IPS-18a (cell line): ENCODE data around the gene AGAP1.

Experiments used
- H3K27ac ChIP-seq: one replicate; pipeline ENCODE4 v1.5.1; 2013; ENCODE audit warnings: low read length
- H3K27me3 ChIP-seq: one replicate; pipeline ENCODE4 v1.6.1; 2013; ENCODE audit warnings: mild to moderate bottlenecking, low read length; ENCODE audit not compliant: control insufficient read depth, insufficient read depth
- H3K36me3 ChIP-seq: one replicate; pipeline ENCODE4 v1.6.1; 2013; ENCODE audit warnings: low read depth, low read length; ENCODE audit not compliant: control insufficient read depth
- H3K4me1 ChIP-seq: one replicate; pipeline ENCODE4 v1.6.1; 2013; ENCODE audit warnings: low read depth, low read length; ENCODE audit not compliant: control insufficient read depth
- H3K4me3 ChIP-seq: one replicate; pipeline ENCODE4 v1.5.1; 2013; ENCODE audit warnings: low read length
- H3K9ac ChIP-seq: one replicate; pipeline ENCODE4 v1.6.1; 2013; ENCODE audit warnings: mild to moderate bottlenecking, low read length, moderate library complexity
- H3K9me3 ChIP-seq: one replicate; pipeline ENCODE4 v1.6.1; 2013; ENCODE audit warnings: low read depth, low read length; ENCODE audit not compliant: control insufficient read depth

The AGAP1 gene

GRCh38 chr2:235951493-235951892 is 457.6 kb downstream of the AGAP1 start:
- Histone ChIP-seq H3K9me3 (no peaks in the 10 kb centered on the region), H3K27me3 (no peaks in the 10 kb centered on the region), H3K9ac (no peak overlapping the region), H3K36me3 (no peaks in the 10 kb centered on the region), H3K4me3 (no peak overlapping the region), H3K27ac (no peak overlapping the region), H3K4me1 (peaks cover 23% of the 10 kb centered on the region)

DNA sequence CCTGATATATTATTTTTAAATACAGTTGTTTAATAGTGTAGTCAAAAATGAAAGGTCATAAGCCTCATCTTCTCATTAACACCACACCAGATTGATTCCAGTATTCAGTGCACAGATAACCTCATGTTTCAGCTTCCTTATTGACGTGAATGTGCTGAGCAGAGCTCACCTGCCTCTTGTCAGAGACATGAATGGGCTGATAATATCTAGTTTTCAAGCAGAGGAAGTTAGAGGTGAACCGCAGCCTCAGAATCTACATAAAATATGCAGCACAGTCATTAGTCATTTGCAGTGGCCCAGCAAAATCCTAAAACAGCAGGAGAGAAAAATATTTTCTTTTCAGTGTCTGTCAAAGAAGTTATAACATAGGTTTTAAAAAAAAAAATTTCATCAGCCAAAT is 458.1 kb downstream of the AGAP1 start:
- no peak overlapping the region for H3K27ac ChIP-seq
- no peaks in the 10 kb centered on the region for H3K9me3 ChIP-seq
- H3K4me1 ChIP-seq, result peaks cover 23% of the 10 kb centered on the region
- H3K27me3 ChIP-seq, result no peaks in the 10 kb centered on the region
- no peak overlapping the region for H3K4me3 ChIP-seq
- no peaks in the 10 kb centered on the region for H3K36me3 ChIP-seq
- no peak overlapping the region for H3K9ac ChIP-seq

GRCh38 chr2:235952714-235953113 is 458.9 kb downstream of the AGAP1 start:
- no peak overlapping the region for H3K27ac ChIP-seq
- H3K4me1 ChIP-seq, result peaks cover 23% of the 10 kb centered on the region
- H3K9ac ChIP-seq, result no peak overlapping the region
- no peaks in the 10 kb centered on the region for H3K36me3 ChIP-seq
- no peak overlapping the region for H3K4me3 ChIP-seq
- no peaks in the 10 kb centered on the region for H3K27me3 ChIP-seq
- no peaks in the 10 kb centered on the region for H3K9me3 ChIP-seq

DNA sequence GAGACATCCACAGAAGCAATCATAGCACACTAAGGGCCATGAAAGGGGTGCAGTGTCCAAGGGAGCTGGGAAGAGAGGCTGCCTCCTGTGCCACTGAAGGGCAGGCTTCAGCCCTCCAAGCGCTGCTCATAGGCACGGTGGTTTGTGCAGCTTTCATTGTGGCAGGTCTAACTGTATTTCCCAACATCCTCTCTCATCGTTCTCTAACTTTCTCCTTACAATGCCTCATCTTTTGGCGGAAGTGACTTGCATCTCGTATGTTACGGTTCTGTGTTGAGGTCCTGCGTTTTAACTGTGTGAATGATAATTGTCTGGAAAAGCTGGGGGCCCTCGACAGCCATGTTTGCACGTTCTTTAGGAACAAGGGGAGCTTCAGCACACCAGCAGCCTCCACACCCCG is 460.4 kb downstream of the AGAP1 start:
- Histone ChIP-seq H3K27me3 (no peaks in the 10 kb centered on the region), H3K36me3 (no peaks in the 10 kb centered on the region), H3K27ac (no peak overlapping the region), H3K4me3 (no peak overlapping the region), H3K9me3 (no peaks in the 10 kb centered on the region), H3K9ac (no peak overlapping the region), H3K4me1 (peaks cover 23% of the 10 kb centered on the region)

- H3K36me3 ChIP-seq, result no peaks in the 10 kb centered on the region
- no peaks in the 10 kb centered on the region for H3K27me3 ChIP-seq
- no peak overlapping the region for H3K27ac ChIP-seq
- no peak overlapping the region for H3K9ac ChIP-seq
- H3K4me1 ChIP-seq, result peaks cover 19% of the 10 kb centered on the region
- H3K9me3 ChIP-seq, result no peaks in the 10 kb centered on the region
- no peak overlapping the region for H3K4me3 ChIP-seq
Observed at GRCh38 chr2:235954888-235955480, 461.1 kb downstream of the AGAP1 start.

DNA sequence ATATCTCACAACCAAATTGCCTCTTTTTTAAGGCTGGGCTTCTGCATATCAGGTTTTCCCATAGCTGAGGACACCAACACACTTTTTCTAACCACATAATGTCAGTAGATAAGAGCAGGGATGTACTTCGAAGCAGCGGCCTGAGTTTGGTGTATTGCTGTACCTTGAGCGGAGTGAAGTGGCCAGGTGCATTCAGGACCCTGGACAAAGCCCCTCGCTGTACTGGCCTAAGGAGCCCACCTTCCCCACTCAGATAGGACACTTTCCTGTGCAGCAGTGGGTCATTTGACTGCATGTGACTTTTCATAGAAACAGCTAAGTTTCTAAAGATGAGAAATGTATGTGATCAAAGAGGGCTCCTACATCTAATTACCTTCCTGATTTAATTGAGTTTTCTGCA is 461.8 kb downstream of the AGAP1 start:
- no peaks in the 10 kb centered on the region for H3K27me3 ChIP-seq
- no peaks in the 10 kb centered on the region for H3K36me3 ChIP-seq
- H3K4me1 ChIP-seq, result peaks cover 12% of the 10 kb centered on the region
- no peak overlapping the region for H3K4me3 ChIP-seq
- no peak overlapping the region for H3K27ac ChIP-seq
- H3K9me3 ChIP-seq, result no peaks in the 10 kb centered on the region
- H3K9ac ChIP-seq, result no peak overlapping the region

GRCh38 chr2:235956281-235956970 is 462.6 kb downstream of the AGAP1 start:
- no peak overlapping the region for H3K4me3 ChIP-seq
- H3K36me3 ChIP-seq, result no peaks in the 10 kb centered on the region
- H3K9ac ChIP-seq, result no peak overlapping the region
- H3K4me1 ChIP-seq, result peaks cover 7% of the 10 kb centered on the region
- H3K27ac ChIP-seq, result no peak overlapping the region
- no peaks in the 10 kb centered on the region for H3K27me3 ChIP-seq
- H3K9me3 ChIP-seq, result no peaks in the 10 kb centered on the region

DNA sequence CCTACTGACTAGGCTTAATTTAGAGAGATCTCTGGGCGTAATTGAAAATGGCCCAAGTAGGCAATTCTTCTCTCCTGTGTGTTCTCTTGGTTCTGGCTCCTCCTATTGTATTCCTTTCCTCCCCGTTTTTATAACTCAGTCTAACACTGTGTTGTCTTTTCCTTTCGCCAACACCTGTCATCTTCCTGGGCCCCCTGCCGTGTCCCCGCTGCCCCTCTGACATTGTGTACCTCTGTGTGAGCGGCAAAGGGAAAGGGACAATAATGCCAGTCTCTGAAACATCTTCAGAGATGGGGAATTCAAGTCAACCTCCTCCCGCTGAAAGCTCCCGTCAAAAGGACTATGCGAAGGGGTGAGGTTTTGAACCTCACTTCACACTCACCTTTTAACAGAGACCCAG is 463.4 kb downstream of the AGAP1 start:
- no peaks in the 10 kb centered on the region for H3K9me3 ChIP-seq
- H3K4me1 ChIP-seq, result no peaks in the 10 kb centered on the region
- no peak overlapping the region for H3K27ac ChIP-seq
- H3K27me3 ChIP-seq, result no peaks in the 10 kb centered on the region
- no peaks in the 10 kb centered on the region for H3K36me3 ChIP-seq
- H3K4me3 ChIP-seq, result no peak overlapping the region
- no peak overlapping the region for H3K9ac ChIP-seq

DNA sequence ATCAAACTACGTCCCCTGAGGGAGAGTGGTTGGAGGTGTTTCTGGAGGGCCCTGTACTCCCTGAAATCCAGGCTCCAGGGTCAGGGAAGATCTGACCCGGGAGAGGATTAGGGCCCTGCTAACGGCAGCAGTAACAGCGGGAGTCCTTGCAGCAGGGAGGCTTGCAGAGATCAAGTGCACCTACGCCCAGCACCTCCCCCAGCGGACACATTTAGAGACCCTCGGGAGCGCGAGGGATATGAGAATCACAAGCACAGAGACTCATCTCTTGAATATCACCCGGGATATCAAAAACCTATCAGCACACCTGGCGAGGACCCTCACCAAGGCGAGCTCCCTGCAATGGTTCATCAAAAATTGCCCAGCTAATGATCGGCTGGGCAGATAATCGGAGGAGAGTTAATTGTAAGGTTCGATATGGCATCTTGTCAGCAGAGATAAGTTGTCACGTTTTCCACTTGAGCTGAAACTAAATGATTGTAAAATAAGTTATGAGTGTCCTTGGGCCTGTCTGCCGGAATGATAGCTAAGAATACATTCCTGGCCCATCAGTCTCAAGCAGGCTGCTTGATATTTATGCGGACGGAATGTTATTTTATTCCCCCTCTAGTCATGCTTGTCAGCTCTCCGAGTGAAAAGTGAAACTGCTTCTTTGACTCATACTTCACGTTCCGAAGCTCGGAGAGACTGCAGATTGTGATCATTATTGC is 464.5 kb downstream of the AGAP1 start:
- Histone ChIP-seq H3K9ac (no peak overlapping the region), H3K4me3 (no peak overlapping the region), H3K36me3 (no peaks in the 10 kb centered on the region), H3K27me3 (no peaks in the 10 kb centered on the region), H3K9me3 (no peaks in the 10 kb centered on the region), H3K27ac (no peak overlapping the region), H3K4me1 (no peaks in the 10 kb centered on the region)

GRCh38 chr2:235958931-235959410 is 465.1 kb downstream of the AGAP1 start:
- Histone ChIP-seq H3K4me1 (no peaks in the 10 kb centered on the region), H3K9ac (no peak overlapping the region), H3K9me3 (no peaks in the 10 kb centered on the region)

DNA sequence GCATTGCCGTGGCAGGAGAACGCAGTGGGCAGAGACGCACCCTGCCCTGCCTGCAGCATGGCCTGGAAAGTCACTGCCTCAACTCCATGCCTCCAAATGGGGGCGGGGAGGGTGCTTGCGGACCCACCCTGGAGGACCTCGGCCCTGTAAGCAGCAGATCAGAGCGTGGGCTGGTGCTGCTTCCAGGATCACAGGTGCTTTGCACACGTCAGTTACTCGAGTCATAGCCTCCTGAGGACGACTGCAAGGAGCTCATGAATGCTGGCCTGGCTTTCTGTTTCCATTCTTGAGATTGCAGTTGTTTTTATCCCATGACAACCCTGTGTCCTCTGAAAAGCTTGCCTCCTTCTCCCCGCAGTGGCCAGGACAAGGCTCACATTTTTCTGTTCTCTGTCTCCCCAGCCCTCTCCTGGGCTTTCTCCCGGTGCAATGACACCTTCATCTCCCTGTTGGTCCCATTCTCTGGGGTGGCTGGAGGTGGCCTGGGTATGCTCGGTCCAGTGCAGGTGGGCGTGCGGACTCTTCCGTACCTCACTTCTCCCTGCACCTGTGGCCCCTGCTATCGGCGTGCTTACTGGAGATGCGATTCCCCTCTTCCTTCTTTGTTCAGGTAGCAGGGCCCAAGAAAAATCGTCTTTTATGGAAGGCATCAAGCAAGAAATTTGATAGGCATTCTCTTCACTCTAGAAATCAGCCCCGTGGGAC is 466.3 kb downstream of the AGAP1 start:
- H3K9ac ChIP-seq, result no peak overlapping the region
- no peaks in the 10 kb centered on the region for H3K27me3 ChIP-seq
- no peak overlapping the region for H3K27ac ChIP-seq
- no peak overlapping the region for H3K4me3 ChIP-seq
- no peaks in the 10 kb centered on the region for H3K4me1 ChIP-seq
- no peaks in the 10 kb centered on the region for H3K9me3 ChIP-seq
- no peaks in the 10 kb centered on the region for H3K36me3 ChIP-seq

More at GRCh38 chr2:235958931-235959410, 465.1 kb downstream of the AGAP1 start:
- H3K36me3 ChIP-seq, result no peaks in the 10 kb centered on the region
- no peak overlapping the region for H3K4me3 ChIP-seq
- no peak overlapping the region for H3K27ac ChIP-seq
- H3K27me3 ChIP-seq, result no peaks in the 10 kb centered on the region
